CD4-positive, alpha-beta T cell treated with Interleukin-21 for 1 hour (primary cell): Measurements from ENCODE around the gene ITGB1BP2.
"Not testable (repeated sequence)": the region's sequence is repeated elsewhere in the genome, so short reads cannot be mapped to it uniquely, and the experiment has no call there.

Experiments used
- DNase-seq: peaks from one replicate; pipeline ENCODE4 v3.0.0-alpha.2; 2020

ITGB1BP2 gene

GRCh38 chrX:71301195-71301924 is at the start of gene ITGB1BP2:
Gene ITGB1BP2, plus strand, starts transcription at chrX:71301750. Its CDS starts 57 bp downstream, at chrX:71301807.
- no peak for DNase-seq

- no peak for DNase-seq
Measured at GRCh38 chrX:71252221-71252620, 49.3 kb upstream of the ITGB1BP2 start.

GRCh38 chrX:71253253-71254091 is 48.1 kb upstream of the ITGB1BP2 start:
- DNase-seq, result peak; percentile 47

GRCh38 chrX:71254092-71254963 is 47.2 kb upstream of the ITGB1BP2 start, which contains the start of gene ZMYM3:
Gene ZMYM3, minus strand, starts transcription at chrX:71254140. Its CDS starts 885 bp downstream, at chrX:71253255.
- peak; percentile 87 for DNase-seq

- DNase-seq, result no peak
Measured at GRCh38 chrX:71256051-71256450, 45.5 kb upstream of the ITGB1BP2 start.

- DNase-seq, result no peak
Measured at GRCh38 chrX:71256856-71257255, 44.7 kb upstream of the ITGB1BP2 start.

GRCh38 chrX:71268624-71269023 is 32.9 kb upstream of the ITGB1BP2 start:
- not testable (repeated sequence) for DNase-seq

GRCh38 chrX:71269801-71270395 is 31.7 kb upstream of the ITGB1BP2 start:
- no peak for DNase-seq

- DNase-seq, result not testable (repeated sequence)
Measured at GRCh38 chrX:71272313-71272712, 29.2 kb upstream of the ITGB1BP2 start.

- not testable (repeated sequence) for DNase-seq
Measured at GRCh38 chrX:71281300-71281699, 20.2 kb upstream of the ITGB1BP2 start.

- peak; percentile 70 for DNase-seq
Measured at GRCh38 chrX:71282514-71283402, 18.8 kb upstream of the ITGB1BP2 start.

- DNase-seq, result peak; percentile 97
Measured at GRCh38 chrX:71283403-71284143, 18.0 kb upstream of the ITGB1BP2 start, which contains the start of gene NONO. Gene NONO, plus strand, starts transcription at chrX:71283635. Its CDS starts 7,003 bp downstream, at chrX:71290638.

- DNase-seq, result no peak
Measured at GRCh38 chrX:71285929-71286328, 15.6 kb upstream of the ITGB1BP2 start.

- no peak for DNase-seq
Measured at GRCh38 chrX:71291381-71291780, 10.2 kb upstream of the ITGB1BP2 start.

GRCh38 chrX:71292669-71293365 is 8.7 kb upstream of the ITGB1BP2 start:
- DNase-seq, result no peak

- no peak for DNase-seq
Measured at GRCh38 chrX:71296806-71297205, 4.7 kb upstream of the ITGB1BP2 start.

GRCh38 chrX:71298119-71298518 is 3.4 kb upstream of the ITGB1BP2 start:
- no peak for DNase-seq

GRCh38 chrX:71300064-71300463 is 1.5 kb upstream of the ITGB1BP2 start:
- DNase-seq, result not testable (repeated sequence)

GRCh38 chrX:71300495-71300894 is 1.1 kb upstream of the ITGB1BP2 start:
- DNase-seq, result not testable (repeated sequence)
